ENCODE results near the gene TAAR8.

GRCh38 chr6:132513831-132514545 lies 38.5 kb upstream of the TAAR8 start:
- TF ChIP-seq EZH2 (IDR thresholded peaks at IDR 0.05; ENCODE audit: insufficient read depth, poor library complexity, severe bottlenecking) (no peak), EZH2phosphoT487 (IDR thresholded peaks at IDR 0.05; ENCODE audit: insufficient read depth, low read depth) (no peak)
